CD4-positive, CD25-positive, alpha-beta regulatory T cell (primary cell): ENCODE measurements around the gene TCEA3. TPM values are rescaled to one million over a fixed set of nuclear protein-coding genes. Genes with fewer than 3 reads are reported as not detected.

ENCODE experiments used
- ATAC-seq, 2 donors: fragments of 150-1000 bp; cut with Tn5 transposase; one replicate each; pipeline ENCODE4 v1.10.0; 2021; ENCODE audit warnings: low read depth in 2 of 2, moderate number of reproducible peaks in 2 of 2, moderate library complexity in 1 of 2
- DNase-seq, 3 donors: peaks; one replicate each; pipeline versions ENCODE4 v3.0.0 to v3.0.0-alpha.2; 2012 to 2022; ENCODE audit warnings: mixed read lengths in 1 of 3
- H3K27ac ChIP-seq: one replicate; pipeline ENCODE4 v1.7.0; 2013; ENCODE audit warnings: mild to moderate bottlenecking, low read length; ENCODE audit not compliant: insufficient read depth, poor library complexity, severe bottlenecking
- H3K27me3 ChIP-seq: one replicate; pipeline ENCODE4 v1.7.0; 2013; ENCODE audit warnings: low read length; ENCODE audit not compliant: control insufficient read depth, insufficient read depth
- H3K36me3 ChIP-seq: one replicate; pipeline ENCODE4 v1.7.0; 2013; ENCODE audit warnings: mild to moderate bottlenecking, low read length, moderate library complexity; ENCODE audit not compliant: control insufficient read depth, insufficient read depth
- H3K4me1 ChIP-seq: 2 replicates; pipeline ENCODE4 v1.7.0; 2013; ENCODE audit warnings: mild to moderate bottlenecking, low read length; ENCODE audit not compliant: insufficient read depth, control insufficient read depth, poor library complexity, severe bottlenecking
- H3K4me3 ChIP-seq: one replicate; pipeline ENCODE4 v1.7.0; 2013; ENCODE audit warnings: low read depth, mild to moderate bottlenecking, low read length, moderate library complexity
- H3K9me3 ChIP-seq, 2 experiments: 1 replicate in 1 of 2; 2 replicates in 1 of 2; pipeline ENCODE4 v1.7.0; 2013; ENCODE audit warnings: low read length in 2 of 2, mild to moderate bottlenecking in 1 of 2, moderate library complexity in 1 of 2; ENCODE audit not compliant: control insufficient read depth in 2 of 2
- H3K27ac Mint-ChIP-seq, 3 donors: one replicate each; pipeline ENCODE4 v1.8.0; 2020 to 2022; ENCODE audit warnings: mild to moderate bottlenecking in 3 of 3, mixed read lengths in 3 of 3, moderate library complexity in 2 of 3
- H3K27me3 Mint-ChIP-seq: one replicate; pipeline ENCODE4 v1.8.0; 2022; ENCODE audit warnings: mild to moderate bottlenecking, mixed read lengths
- H3K36me3 Mint-ChIP-seq: one replicate; pipeline ENCODE4 v1.8.0; 2020; ENCODE audit warnings: mixed read lengths
- H3K4me1 Mint-ChIP-seq, 4 donors: one replicate each; pipeline ENCODE4 v1.8.0; 2020 to 2022; ENCODE audit warnings: mixed read lengths in 4 of 4, mild to moderate bottlenecking in 1 of 4
- H3K4me3 Mint-ChIP-seq, 4 donors: one replicate each; pipeline ENCODE4 v1.8.0; 2020 to 2022; ENCODE audit warnings: mild to moderate bottlenecking in 4 of 4, mixed read lengths in 4 of 4, moderate library complexity in 3 of 4
- H3K9me3 Mint-ChIP-seq, 7 donors: one replicate each; pipeline ENCODE4 v1.8.0; 2020 to 2022; ENCODE audit warnings: mixed read lengths in 7 of 7, mild to moderate bottlenecking in 3 of 7, moderate library complexity in 2 of 7
- polyA plus RNA-seq, 4 donors: library from polyadenylated mRNA; unstranded; fragments of 300-500 nt; fragmentation: Illumina TruSeq; gene quantifications; one replicate each; pipeline ENCODE4 v1.2.3, GENCODE V29; 2021
- total RNA-seq: library from RNA; stranded (reverse); gene quantifications from one replicate; pipeline ENCODE4 v1.2.3, GENCODE V29; 2022

The TCEA3 gene
- total and polyA plus RNA-seq, 5 donors from 2014 or later, result 7.7 to 23.2 (median 8.5) TPM

- Histone ChIP-seq H3K9me3 (no peaks in the 10 kb centered on the region), H3K36me3 (no peaks in the 10 kb centered on the region), H3K27me3 (no peaks in the 10 kb centered on the region), H3K4me3 (peak overlapping the region; percentile 97), H3K27ac (peak overlapping the region; percentile 86), H3K4me1 (peaks cover 53% of the 10 kb centered on the region)
- Mint-ChIP-seq H3K27ac (peak overlapping the region; percentile 74 to 95 (median 94)), H3K36me3 (peaks cover 8% of the 10 kb centered on the region), H3K4me3 (peak overlapping the region; percentile 88 to 98 (median 94)), H3K27me3 (peaks cover 8% of the 10 kb centered on the region), H3K9me3 (peaks cover 0 to 2% (median 0%) of the 10 kb centered on the region in 7 donors), H3K4me1 (peaks cover 26 to 60% (median 47%) of the 10 kb centered on the region in 4 donors)
- ATAC-seq (no peak), DNase-seq (peak in 2 of 3 donors; percentile 19 to 51)
Observed at GRCh38 chr1:23343221-23344110, 81.1 kb downstream of the TCEA3 start.

GRCh38 chr1:23341931-23342692 lies 82.4 kb downstream of the TCEA3 start:
- peak overlapping the region; percentile 86 for H3K27ac ChIP-seq

DNA sequence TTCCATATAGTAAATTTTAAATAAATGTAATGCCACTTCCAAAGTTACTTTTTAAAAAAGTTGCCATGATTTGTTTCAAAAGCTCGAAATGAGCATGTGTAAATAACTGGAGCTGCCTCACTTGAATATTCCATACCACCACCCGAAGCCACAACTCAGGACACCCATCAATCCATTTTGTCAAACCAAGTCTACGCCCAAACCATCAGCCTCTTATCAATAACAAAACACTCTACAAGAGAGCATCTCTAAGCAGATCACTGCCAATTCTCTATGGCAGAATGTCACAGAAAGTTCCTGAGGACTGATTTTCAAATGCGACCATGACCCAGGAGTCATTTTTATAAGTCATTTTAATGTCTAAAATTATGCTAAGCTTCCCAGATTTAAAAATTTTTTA lies 84.9 kb downstream of the TCEA3 start:
- Histone ChIP-seq H3K27ac (no peak overlapping the region), H3K4me1 (peaks cover 55% of the 10 kb centered on the region), H3K36me3 (peaks cover 26% of the 10 kb centered on the region), H3K27me3 (no peaks in the 10 kb centered on the region), H3K4me3 (peak overlapping the region; percentile 97), H3K9me3 (no peaks in the 10 kb centered on the region)
- H3K4me1 Mint-ChIP-seq, result peaks cover 30 to 74% (median 53%) of the 10 kb centered on the region in 4 donors
- no peaks in the 10 kb centered on the region for H3K9me3 Mint-ChIP-seq
- H3K36me3 Mint-ChIP-seq, result peaks cover 18% of the 10 kb centered on the region
- peaks cover 4% of the 10 kb centered on the region for H3K27me3 Mint-ChIP-seq
- peak overlapping the region; percentile 39 to 92 (median 86) for H3K4me3 Mint-ChIP-seq
- ATAC-seq (no peak), DNase-seq (no peak)
- H3K27ac Mint-ChIP-seq, result peak overlapping the region; percentile 27 to 94 (median 31)

More at GRCh38 chr1:23341931-23342692, 82.4 kb downstream of the TCEA3 start:
- Histone ChIP-seq H3K4me1 (peaks cover 61% of the 10 kb centered on the region), H3K4me3 (peak overlapping the region; percentile 97), H3K36me3 (peaks cover 11% of the 10 kb centered on the region), H3K27me3 (no peaks in the 10 kb centered on the region), H3K9me3 (no peaks in the 10 kb centered on the region)
- H3K9me3 Mint-ChIP-seq, result peaks cover 0 to 2% (median 0%) of the 10 kb centered on the region in 7 donors
- H3K36me3 Mint-ChIP-seq, result peaks cover 14% of the 10 kb centered on the region
- DNase-seq (peak in 1 of 3 donors; percentile 58), ATAC-seq (no peak)
- peaks cover 30 to 74% (median 56%) of the 10 kb centered on the region in 4 donors for H3K4me1 Mint-ChIP-seq
- peaks cover 4% of the 10 kb centered on the region for H3K27me3 Mint-ChIP-seq
- peak overlapping the region; percentile 3 to 94 (median 78) for H3K27ac Mint-ChIP-seq
- H3K4me3 Mint-ChIP-seq, result peak overlapping the region; percentile 83 to 98 (median 90)

GRCh38 chr1:23337869-23338268 lies 86.7 kb downstream of the TCEA3 start:
- peaks cover 28% of the 10 kb centered on the region for H3K36me3 Mint-ChIP-seq
- no peaks in the 10 kb centered on the region for H3K9me3 Mint-ChIP-seq
- Histone ChIP-seq H3K4me1 (peaks cover 50% of the 10 kb centered on the region), H3K9me3 (no peaks in the 10 kb centered on the region), H3K4me3 (peak overlapping the region; percentile 97), H3K27ac (no peak overlapping the region), H3K36me3 (peaks cover 41% of the 10 kb centered on the region), H3K27me3 (no peaks in the 10 kb centered on the region)
- H3K27ac Mint-ChIP-seq, result peak overlapping the region; percentile 27 to 86 (median 37)
- peaks cover 30 to 69% (median 57%) of the 10 kb centered on the region in 4 donors for H3K4me1 Mint-ChIP-seq
- H3K27me3 Mint-ChIP-seq, result peaks cover 4% of the 10 kb centered on the region
- no peak for DNase-seq
- ATAC-seq, result no peak
- H3K4me3 Mint-ChIP-seq, result peak overlapping the region in 2 of 4 donors; percentile 13 to 28

DNA sequence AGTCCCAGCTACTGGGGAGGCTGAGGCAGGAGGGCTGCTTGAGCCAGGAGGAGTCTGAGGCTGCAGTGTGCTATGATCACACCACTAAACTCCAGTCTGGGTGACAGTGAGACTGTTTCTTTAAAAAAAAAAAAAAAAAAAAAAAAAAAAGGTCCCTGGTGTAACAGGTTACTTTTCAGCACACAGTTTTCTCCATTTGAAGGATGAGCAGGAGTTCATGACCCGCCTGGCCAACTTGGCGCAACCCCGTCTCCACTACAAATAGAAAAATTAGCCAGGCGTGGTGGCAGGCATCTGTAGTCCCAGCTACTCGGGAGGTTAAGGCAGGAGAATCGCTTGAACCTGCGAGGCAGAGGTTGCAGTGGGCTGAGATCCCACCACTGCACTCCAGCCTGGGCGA lies 92.8 kb downstream of the TCEA3 start:
- Histone ChIP-seq H3K4me1 (no peaks in the 10 kb centered on the region), H3K36me3 (peaks cover 81% of the 10 kb centered on the region), H3K4me3 (no peak overlapping the region), H3K9me3 (no peaks in the 10 kb centered on the region), H3K27ac (no peak overlapping the region), H3K27me3 (no peaks in the 10 kb centered on the region)
- no peak overlapping the region for H3K4me3 Mint-ChIP-seq
- H3K36me3 Mint-ChIP-seq, result peaks cover 34% of the 10 kb centered on the region
- no peak for ATAC-seq
- H3K27me3 Mint-ChIP-seq, result no peaks in the 10 kb centered on the region
- H3K4me1 Mint-ChIP-seq, result peaks cover 15 to 44% (median 30%) of the 10 kb centered on the region in 4 donors
- H3K27ac Mint-ChIP-seq, result no peak overlapping the region
- H3K9me3 Mint-ChIP-seq, result no peaks in the 10 kb centered on the region
- DNase-seq, result no peak

Other genes starting within 250 kb of the TCEA3 start
- gene HTR1D, start 207.2 kb downstream of the TCEA3 start, total RNA-seq, result not detected
- not detected for gene HTR1D, start 207.2 kb downstream of the TCEA3 start, polyA plus RNA-seq
- gene HNRNPR, start 80.5 kb downstream of the TCEA3 start, total RNA-seq, result 126 TPM
- gene HNRNPR, start 80.5 kb downstream of the TCEA3 start, polyA plus RNA-seq, result 100 to 1,000 TPM; 153 to 201 (median 187) TPM
- 4.1 TPM for gene ZNF436, start 54.9 kb downstream of the TCEA3 start, total RNA-seq
- gene ZNF436, start 54.9 kb downstream of the TCEA3 start, polyA plus RNA-seq, result 1 to 10 TPM; 2.1 to 5.2 (median 2.9) TPM
- 2.3 TPM for gene ASAP3, start 59.4 kb upstream of the TCEA3 start, total RNA-seq
- under 1 TPM in 3 of 4 donors, not detected in 1; 0.23 to 0.57 (median 0.41) TPM for gene ASAP3, start 59.4 kb upstream of the TCEA3 start, polyA plus RNA-seq
- 13.8 TPM for gene E2F2, start 106.5 kb upstream of the TCEA3 start, total RNA-seq
- gene E2F2, start 106.5 kb upstream of the TCEA3 start, polyA plus RNA-seq, result 1 to 10 TPM; 2.3 to 7.1 (median 3.7) TPM
- 51.1 TPM for gene ID3, start 134.8 kb upstream of the TCEA3 start, total RNA-seq
- gene ID3, start 134.8 kb upstream of the TCEA3 start, polyA plus RNA-seq, result 10 to 100 TPM; 35.9 to 56.9 (median 48.0) TPM